ENCODE measurements around the gene ADAMTSL1.

ADAMTSL1 gene

GRCh38 chr9:18881758-18882157 is 407.8 kb downstream of the ADAMTSL1 start:
- Histone ChIP-seq H3K4me1 (ENCODE audit: insufficient read depth, low read length) (no peaks in the 10 kb centered on the region), H3K9ac (ENCODE audit: low read depth, low read length) (no peak overlapping the region), H3K9me3 (ENCODE audit: insufficient read depth, low read length, severe bottlenecking) (peaks cover 7% of the 10 kb centered on the region), H3K79me2 (ENCODE audit: insufficient read depth, low read length) (no peaks in the 10 kb centered on the region), H3K27ac (ENCODE audit: low read length) (no peak overlapping the region), H3K4me3 (ENCODE audit: low read depth in 1 of 2, low read length in 2 of 2) (no peak overlapping the region), H3K27me3 (ENCODE audit: insufficient read depth, low read length, poor library complexity) (no peaks in the 10 kb centered on the region), H2AFZ (ENCODE audit: low read depth, low read length) (no peak overlapping the region), H3K36me3 (ENCODE audit: insufficient read depth, low read length) (no peaks in the 10 kb centered on the region), H4K20me1 (ENCODE audit: insufficient read depth, low read length) (no peaks in the 10 kb centered on the region), H3K4me2 (ENCODE audit: insufficient read depth, low read length) (no peak overlapping the region)
- TF ChIP-seq, protein P1, sequence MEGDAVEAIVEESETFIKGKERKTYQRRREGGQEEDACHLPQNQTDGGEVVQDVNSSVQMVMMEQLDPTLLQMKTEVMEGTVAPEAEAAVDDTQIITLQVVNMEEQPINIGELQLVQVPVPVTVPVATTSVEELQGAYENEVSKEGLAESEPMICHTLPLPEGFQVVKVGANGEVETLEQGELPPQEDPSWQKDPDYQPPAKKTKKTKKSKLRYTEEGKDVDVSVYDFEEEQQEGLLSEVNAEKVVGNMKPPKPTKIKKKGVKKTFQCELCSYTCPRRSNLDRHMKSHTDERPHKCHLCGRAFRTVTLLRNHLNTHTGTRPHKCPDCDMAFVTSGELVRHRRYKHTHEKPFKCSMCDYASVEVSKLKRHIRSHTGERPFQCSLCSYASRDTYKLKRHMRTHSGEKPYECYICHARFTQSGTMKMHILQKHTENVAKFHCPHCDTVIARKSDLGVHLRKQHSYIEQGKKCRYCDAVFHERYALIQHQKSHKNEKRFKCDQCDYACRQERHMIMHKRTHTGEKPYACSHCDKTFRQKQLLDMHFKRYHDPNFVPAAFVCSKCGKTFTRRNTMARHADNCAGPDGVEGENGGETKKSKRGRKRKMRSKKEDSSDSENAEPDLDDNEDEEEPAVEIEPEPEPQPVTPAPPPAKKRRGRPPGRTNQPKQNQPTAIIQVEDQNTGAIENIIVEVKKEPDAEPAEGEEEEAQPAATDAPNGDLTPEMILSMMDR (IDR thresholded peaks at IDR 0.05; ENCODE audit: borderline replicate concordance, extremely low read depth, low read length, poor library complexity, severe bottlenecking) = no peak
- no peak for TF ChIP-seq EZH2 (IDR thresholded peaks at IDR 0.05; ENCODE audit: borderline replicate concordance, low read depth, low read length, severe bottlenecking)
- no peak for DNase-seq
- ATAC-seq (ENCODE audit: insufficient read depth, low read depth) = no peak

GRCh38 chr9:18887546-18887945 is 413.6 kb downstream of the ADAMTSL1 start:
- Histone ChIP-seq H3K9me3 (ENCODE audit: insufficient read depth, low read length, severe bottlenecking) (peaks cover 7% of the 10 kb centered on the region), H2AFZ (ENCODE audit: low read depth, low read length) (no peak overlapping the region), H3K27me3 (ENCODE audit: insufficient read depth, low read length, poor library complexity) (no peaks in the 10 kb centered on the region), H3K9ac (ENCODE audit: low read depth, low read length) (no peak overlapping the region), H4K20me1 (ENCODE audit: insufficient read depth, low read length) (no peaks in the 10 kb centered on the region), H3K79me2 (ENCODE audit: insufficient read depth, low read length) (no peaks in the 10 kb centered on the region), H3K4me3 (ENCODE audit: low read depth in 1 of 2, low read length in 2 of 2) (no peak overlapping the region), H3K4me1 (ENCODE audit: insufficient read depth, low read length) (no peaks in the 10 kb centered on the region), H3K27ac (ENCODE audit: low read length) (no peak overlapping the region), H3K36me3 (ENCODE audit: insufficient read depth, low read length) (no peaks in the 10 kb centered on the region), H3K4me2 (ENCODE audit: insufficient read depth, low read length) (no peak overlapping the region)
- TF ChIP-seq EZH2 (IDR thresholded peaks at IDR 0.05; ENCODE audit: borderline replicate concordance, low read depth, low read length, severe bottlenecking) = no peak
- TF ChIP-seq, protein P1 (IDR thresholded peaks at IDR 0.05; ENCODE audit: borderline replicate concordance, extremely low read depth, low read length, poor library complexity, severe bottlenecking) = no peak
- no peak for DNase-seq
- no peak for ATAC-seq (ENCODE audit: insufficient read depth, low read depth)

- H3K4me2 ChIP-seq (ENCODE audit: insufficient read depth, low read length) = no peak overlapping the region
- no peaks in the 10 kb centered on the region for H3K4me1 ChIP-seq (ENCODE audit: insufficient read depth, low read length)
- no peak for DNase-seq
- no peaks in the 10 kb centered on the region for H3K79me2 ChIP-seq (ENCODE audit: insufficient read depth, low read length)
- H3K4me3 ChIP-seq (ENCODE audit: low read depth in 1 of 2, low read length in 2 of 2) = no peak overlapping the region
- TF ChIP-seq, protein P1 (IDR thresholded peaks at IDR 0.05; ENCODE audit: borderline replicate concordance, extremely low read depth, low read length, poor library complexity, severe bottlenecking) = no peak
- no peak for TF ChIP-seq EZH2 (IDR thresholded peaks at IDR 0.05; ENCODE audit: borderline replicate concordance, low read depth, low read length, severe bottlenecking)
- H3K36me3 ChIP-seq (ENCODE audit: insufficient read depth, low read length) = no peaks in the 10 kb centered on the region
- H4K20me1 ChIP-seq (ENCODE audit: insufficient read depth, low read length) = no peaks in the 10 kb centered on the region
- no peak overlapping the region for H3K27ac ChIP-seq (ENCODE audit: low read length)
- no peak for ATAC-seq (ENCODE audit: insufficient read depth, low read depth)
- peaks cover 3% of the 10 kb centered on the region for H3K9me3 ChIP-seq (ENCODE audit: insufficient read depth, low read length, severe bottlenecking)
- H3K9ac ChIP-seq (ENCODE audit: low read depth, low read length) = no peak overlapping the region
- H2AFZ ChIP-seq (ENCODE audit: low read depth, low read length) = no peak overlapping the region
- no peaks in the 10 kb centered on the region for H3K27me3 ChIP-seq (ENCODE audit: insufficient read depth, low read length, poor library complexity)
Observed at GRCh38 chr9:18888290-18888689, 414.3 kb downstream of the ADAMTSL1 start.

- TF ChIP-seq, protein P1 (IDR thresholded peaks at IDR 0.05; ENCODE audit: borderline replicate concordance, extremely low read depth, low read length, poor library complexity, severe bottlenecking) = no peak
- no peak for TF ChIP-seq EZH2 (IDR thresholded peaks at IDR 0.05; ENCODE audit: borderline replicate concordance, low read depth, low read length, severe bottlenecking)
- H3K4me2 ChIP-seq (ENCODE audit: insufficient read depth, low read length) = no peak overlapping the region
- no peaks in the 10 kb centered on the region for H3K36me3 ChIP-seq (ENCODE audit: insufficient read depth, low read length)
- DNase-seq (no peak), ATAC-seq (ENCODE audit: insufficient read depth, low read depth) (no peak)
- no peak overlapping the region for H2AFZ ChIP-seq (ENCODE audit: low read depth, low read length)
- no peak overlapping the region for H3K9ac ChIP-seq (ENCODE audit: low read depth, low read length)
- H3K4me3 ChIP-seq (ENCODE audit: low read depth in 1 of 2, low read length in 2 of 2) = no peak overlapping the region
- no peaks in the 10 kb centered on the region for H3K4me1 ChIP-seq (ENCODE audit: insufficient read depth, low read length)
- no peak overlapping the region for H3K27ac ChIP-seq (ENCODE audit: low read length)
- no peaks in the 10 kb centered on the region for H3K27me3 ChIP-seq (ENCODE audit: insufficient read depth, low read length, poor library complexity)
- no peaks in the 10 kb centered on the region for H3K9me3 ChIP-seq (ENCODE audit: insufficient read depth, low read length, severe bottlenecking)
- H3K79me2 ChIP-seq (ENCODE audit: insufficient read depth, low read length) = no peaks in the 10 kb centered on the region
- H4K20me1 ChIP-seq (ENCODE audit: insufficient read depth, low read length) = no peaks in the 10 kb centered on the region
Observed at GRCh38 chr9:18889550-18889949, 415.6 kb downstream of the ADAMTSL1 start.

Data from DND-41 (cell line).